CD4-positive, alpha-beta memory T cell (primary cell): ENCODE measurements around the gene UBE2E2. TPM values are rescaled to one million over a fixed set of nuclear protein-coding genes. Genes with fewer than 3 reads are reported as not detected.
"Not testable (repeated sequence)": the region's sequence is repeated elsewhere in the genome, so short reads cannot be mapped to it uniquely, and the experiment has no call there.

Experiments used
- CTCF ChIA-PET: fragments of 350-600 bp; sonication (Branson Sonifier 250); formaldehyde crosslinking; loops from one replicate; lab custom pipeline; 2021; ENCODE audit warnings: inconsistent platforms; ENCODE audit not compliant: partially characterized antibody; lab: Charles Lee
- POLR2A ChIA-PET: fragments of 350-600 bp; sonication (Branson Sonifier 250); formaldehyde crosslinking; loops from one replicate; lab custom pipeline; 2021; ENCODE audit not compliant: partially characterized antibody; lab: Charles Lee
- DNase-seq, 5 donors: peaks; one replicate each; pipeline versions ENCODE4 v3.0.0 to v3.0.0-alpha.2; 2020 to 2022; ENCODE audit warnings: mixed read lengths in 1 of 5
- H3K27ac ChIP-seq: one replicate; pipeline ENCODE4 v1.7.0; 2013; ENCODE audit warnings: low read depth, low read length
- H3K27me3 ChIP-seq: 2 replicates; pipeline ENCODE4 v1.7.0; 2013; ENCODE audit warnings: mild to moderate bottlenecking, low read length, moderate library complexity; ENCODE audit not compliant: insufficient read depth
- H3K36me3 ChIP-seq: 2 replicates; pipeline ENCODE4 v1.7.0; 2013; ENCODE audit warnings: mild to moderate bottlenecking, low read length, moderate library complexity; ENCODE audit not compliant: insufficient read depth
- H3K4me1 ChIP-seq: 2 replicates; pipeline ENCODE4 v1.7.0; 2013; ENCODE audit warnings: mild to moderate bottlenecking, low read length, moderate library complexity; ENCODE audit not compliant: insufficient read depth
- H3K4me3 ChIP-seq, 2 donors: one replicate each; pipeline ENCODE4 v1.7.0; 2013; ENCODE audit warnings: low read length in 2 of 2, mild to moderate bottlenecking in 1 of 2
- H3K9me3 ChIP-seq, 2 donors: one replicate each; pipeline ENCODE4 v1.7.0; 2013; ENCODE audit warnings: low read length in 2 of 2, control low read depth in 1 of 2; ENCODE audit not compliant: control insufficient read depth in 1 of 2
- H3K27ac Mint-ChIP-seq, 7 donors: one replicate each; pipeline ENCODE4 v1.8.0; 2020 to 2021; ENCODE audit warnings: mixed read lengths in 7 of 7, mild to moderate bottlenecking in 6 of 7, inconsistent platforms in 3 of 7, moderate library complexity in 3 of 7
- H3K27me3 Mint-ChIP-seq, 2 donors: one replicate each; pipeline ENCODE4 v1.8.0; 2020 to 2021; ENCODE audit warnings: mixed read lengths in 2 of 2
- H3K36me3 Mint-ChIP-seq, 2 donors: one replicate each; pipeline ENCODE4 v1.8.0; 2020 to 2021; ENCODE audit warnings: mixed read lengths in 2 of 2, inconsistent platforms in 1 of 2, mild to moderate bottlenecking in 1 of 2
- H3K4me1 Mint-ChIP-seq, 4 donors: one replicate each; pipeline ENCODE4 v1.8.0; 2020 to 2021; ENCODE audit warnings: mixed read lengths in 4 of 4, mild to moderate bottlenecking in 1 of 4
- H3K4me3 Mint-ChIP-seq, 8 donors: one replicate each; pipeline ENCODE4 v1.8.0; 2020 to 2021; ENCODE audit warnings: mixed read lengths in 8 of 8, mild to moderate bottlenecking in 7 of 8, moderate library complexity in 6 of 8, inconsistent platforms in 3 of 8
- H3K9me3 Mint-ChIP-seq, 8 donors: one replicate each; pipeline ENCODE4 v1.8.0; 2020 to 2021; ENCODE audit warnings: mixed read lengths in 8 of 8, mild to moderate bottlenecking in 5 of 8, inconsistent platforms in 3 of 8, moderate library complexity in 1 of 8
- intact Hi-C: fragments of 100-400 bp; cut with micrococcal nuclease; formaldehyde crosslinking; loops from one replicate; pipeline ENCODE4 v1.15.1; 2023
- polyA plus RNA-seq, 2 donors: library from polyadenylated mRNA; unstranded; fragments of 300-500 nt; fragmentation: Illumina TruSeq; gene quantifications; one replicate each; pipeline ENCODE4 v1.2.3, GENCODE V29; 2021
- total RNA-seq, 2 experiments: library from RNA; stranded (reverse); gene quantifications; one replicate each; pipeline ENCODE4 v1.2.3, GENCODE V29; 2021

Gene UBE2E2
- total and polyA plus RNA-seq, 4 experiments from 2014 or later: 1.3 to 4.7 (median 3.1) TPM

DNA sequence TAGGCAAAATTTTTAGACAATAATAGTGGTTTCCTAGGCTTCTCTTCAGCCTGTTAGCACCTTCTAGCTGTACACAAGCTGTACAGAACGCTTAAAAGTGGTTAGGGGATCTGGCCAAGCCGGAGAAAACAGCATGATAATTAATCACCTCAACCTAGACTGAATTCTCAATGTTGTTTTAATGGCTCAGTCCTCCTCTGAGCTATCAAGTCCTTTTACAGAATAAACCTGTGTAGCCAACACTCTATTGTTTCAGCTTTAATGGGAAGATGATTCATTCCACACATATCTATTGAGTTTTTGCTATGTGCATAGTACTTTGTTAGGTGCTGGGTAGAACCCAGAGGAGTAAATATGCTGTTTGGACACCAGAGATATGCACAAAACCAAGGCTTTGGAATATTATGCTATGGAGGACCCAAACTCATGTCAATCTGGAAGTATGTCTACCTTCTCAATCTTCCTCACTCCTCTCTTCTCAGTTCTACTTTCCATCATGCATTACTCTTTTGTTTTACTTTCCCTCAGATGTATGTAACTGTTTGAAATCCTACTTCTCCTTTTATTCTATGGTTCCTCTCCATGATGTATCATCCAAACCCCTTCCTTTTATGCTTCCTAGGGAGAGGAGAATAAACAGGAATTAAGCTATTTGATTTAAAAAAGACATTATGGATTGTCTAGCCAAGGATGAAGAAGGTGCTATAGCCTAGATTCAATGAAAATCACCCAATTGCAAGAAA is 27.6 kb upstream of the UBE2E2 start:
- CTCF ChIA-PET: no interaction called here
- no peak for DNase-seq
- H3K4me1 ChIP-seq: no peaks in the 10 kb centered on the region
- Mint-ChIP-seq H3K9me3 (peaks cover 0 to 8% (median 2%) of the 10 kb centered on the region in 8 donors), H3K27me3 (peaks cover 0 to 3% of the 10 kb centered on the region in 2 donors), H3K27ac (peak overlapping the region in 1 of 7 donors; percentile 39), H3K36me3 (no peaks in the 10 kb centered on the region), H3K4me1 (no peaks in the 10 kb centered on the region), H3K4me3 (no peak overlapping the region)
- intact Hi-C loops: no loop called here
- POLR2A ChIA-PET: no interaction called here
- no peaks in the 10 kb centered on the region for H3K36me3 ChIP-seq
- no peaks in the 10 kb centered on the region for H3K27me3 ChIP-seq
- no peak overlapping the region for H3K4me3 ChIP-seq
- no peak overlapping the region for H3K27ac ChIP-seq
- H3K9me3 ChIP-seq: no peaks in the 10 kb centered on the region

DNA sequence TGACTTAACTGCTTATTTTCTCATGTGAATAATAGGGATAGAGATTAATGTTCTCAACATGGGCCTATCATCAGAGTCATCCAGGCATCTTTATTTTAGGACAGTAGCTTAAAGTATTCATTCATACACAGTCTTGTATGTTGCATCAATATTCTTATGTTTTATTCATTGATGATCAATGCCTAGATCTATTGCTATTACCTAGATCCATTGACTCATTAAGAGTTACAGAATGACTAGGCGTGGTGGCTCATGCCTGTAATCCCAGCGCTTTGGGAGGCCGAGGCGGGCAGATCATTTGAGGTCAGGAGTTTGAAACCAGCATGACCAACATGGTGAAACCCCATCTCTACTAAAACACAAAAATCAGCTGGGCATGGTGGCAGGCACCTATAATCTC is 26.3 kb upstream of the UBE2E2 start:
- H3K36me3 ChIP-seq, H3K36me3 Mint-ChIP-seq, H3K27ac ChIP-seq, intact Hi-C loops, POLR2A ChIA-PET, H3K4me1 Mint-ChIP-seq, H3K9me3 ChIP-seq, H3K4me1 ChIP-seq, H3K9me3 Mint-ChIP-seq, DNase-seq, H3K27ac Mint-ChIP-seq, H3K4me3 ChIP-seq, CTCF ChIA-PET, H3K27me3 ChIP-seq, H3K27me3 Mint-ChIP-seq, H3K4me3 Mint-ChIP-seq: not testable (repeated sequence)

DNA sequence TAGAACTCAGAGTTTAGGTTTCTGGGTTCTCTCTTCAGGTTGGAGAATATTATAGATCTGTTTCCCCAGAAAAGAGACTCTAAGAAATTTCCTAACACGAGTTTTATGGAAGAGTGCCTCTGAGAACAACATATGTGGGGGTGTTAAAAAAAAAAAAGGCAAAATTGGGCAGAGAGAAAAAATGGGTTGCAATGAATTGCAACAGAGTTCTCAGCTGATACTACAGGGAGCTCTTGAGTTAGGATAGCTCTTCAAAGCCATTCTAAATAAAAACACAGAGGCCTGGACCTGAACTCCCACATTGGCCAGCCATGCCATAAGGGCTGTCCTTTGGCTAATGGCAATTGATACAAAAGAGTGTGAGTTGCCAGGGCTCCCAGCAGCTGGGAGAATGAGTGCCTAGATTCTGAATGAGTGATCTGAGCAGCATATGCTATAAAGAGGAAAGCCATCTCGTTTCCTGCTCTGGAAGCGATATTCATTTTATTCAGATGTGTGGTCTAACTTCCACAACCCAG is 20.1 kb upstream of the UBE2E2 start:
- H3K27ac ChIP-seq: no peak overlapping the region
- Mint-ChIP-seq H3K27ac (no peak overlapping the region), H3K4me1 (no peaks in the 10 kb centered on the region), H3K36me3 (no peaks in the 10 kb centered on the region), H3K4me3 (no peak overlapping the region), H3K9me3 (no peaks in the 10 kb centered on the region), H3K27me3 (peaks cover 2% of the 10 kb centered on the region in 2 donors)
- no peak for DNase-seq
- no peaks in the 10 kb centered on the region for H3K27me3 ChIP-seq
- no peaks in the 10 kb centered on the region for H3K36me3 ChIP-seq
- H3K4me3 ChIP-seq: no peak overlapping the region
- H3K9me3 ChIP-seq: no peaks in the 10 kb centered on the region
- ChIA-PET CTCF (no interaction called here), POLR2A (no interaction called here)
- no peaks in the 10 kb centered on the region for H3K4me1 ChIP-seq
- intact Hi-C loops: no loop called here

DNA sequence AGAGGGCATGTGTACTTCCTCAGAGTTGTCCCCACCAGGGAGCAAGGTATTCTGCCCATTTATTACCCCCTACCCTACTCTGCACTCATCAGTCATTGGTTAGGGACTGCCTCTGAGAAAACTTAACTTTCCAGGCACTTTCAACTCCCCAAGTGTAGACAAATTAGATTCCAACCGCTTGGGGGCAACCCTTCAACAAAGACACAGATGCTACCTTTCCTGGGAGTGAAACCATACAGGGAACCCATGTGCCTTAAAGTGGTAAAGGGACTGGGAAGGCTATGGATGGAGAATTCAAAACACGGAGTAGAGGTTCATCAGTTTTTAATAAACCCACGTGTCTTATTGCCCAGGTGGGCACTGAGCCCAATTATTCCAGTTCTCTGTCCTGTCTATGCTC is 19.4 kb upstream of the UBE2E2 start:
- Mint-ChIP-seq H3K4me1 (no peaks in the 10 kb centered on the region), H3K36me3 (no peaks in the 10 kb centered on the region), H3K4me3 (no peak overlapping the region), H3K9me3 (no peaks in the 10 kb centered on the region), H3K27me3 (peaks cover 2% of the 10 kb centered on the region in 2 donors), H3K27ac (no peak overlapping the region)
- no peak overlapping the region for H3K4me3 ChIP-seq
- intact Hi-C loops: no loop called here
- POLR2A ChIA-PET: no interaction called here
- H3K27ac ChIP-seq: no peak overlapping the region
- no peaks in the 10 kb centered on the region for H3K9me3 ChIP-seq
- H3K27me3 ChIP-seq: no peaks in the 10 kb centered on the region
- CTCF ChIA-PET: no interaction called here
- DNase-seq: no peak
- H3K36me3 ChIP-seq: no peaks in the 10 kb centered on the region
- H3K4me1 ChIP-seq: no peaks in the 10 kb centered on the region

DNA sequence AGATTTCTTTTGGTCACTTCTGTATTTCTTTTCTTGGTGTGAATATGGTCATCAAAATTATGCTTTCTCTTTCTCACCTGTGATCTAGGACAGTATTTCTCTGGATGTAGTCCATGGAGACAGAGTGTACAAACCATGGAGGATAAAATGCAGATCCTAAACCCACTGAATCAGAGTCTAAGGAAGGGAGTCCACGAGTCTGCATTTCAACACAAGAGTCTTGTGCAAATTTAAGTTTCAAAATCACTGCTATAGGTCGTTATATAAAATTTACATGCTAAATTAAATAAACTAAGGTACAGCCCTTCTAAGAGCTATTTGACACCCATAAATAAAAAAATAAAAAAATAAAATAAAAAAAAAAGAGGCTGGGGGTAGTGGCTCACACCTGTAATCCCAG is 17.3 kb upstream of the UBE2E2 start:
- no peaks in the 10 kb centered on the region for H3K9me3 Mint-ChIP-seq
- H3K27ac ChIP-seq: no peak overlapping the region
- H3K4me1 Mint-ChIP-seq: no peaks in the 10 kb centered on the region
- intact Hi-C loops: no loop called here
- DNase-seq: no peak
- H3K4me3 ChIP-seq: no peak overlapping the region
- peaks cover 2% of the 10 kb centered on the region in 2 donors for H3K27me3 Mint-ChIP-seq
- H3K9me3 ChIP-seq: no peaks in the 10 kb centered on the region
- no peak overlapping the region for H3K4me3 Mint-ChIP-seq
- CTCF ChIA-PET: no interaction called here
- no peaks in the 10 kb centered on the region for H3K36me3 ChIP-seq
- POLR2A ChIA-PET: no interaction called here
- H3K27ac Mint-ChIP-seq: no peak overlapping the region
- H3K4me1 ChIP-seq: no peaks in the 10 kb centered on the region
- H3K36me3 Mint-ChIP-seq: no peaks in the 10 kb centered on the region
- no peaks in the 10 kb centered on the region for H3K27me3 ChIP-seq

DNA sequence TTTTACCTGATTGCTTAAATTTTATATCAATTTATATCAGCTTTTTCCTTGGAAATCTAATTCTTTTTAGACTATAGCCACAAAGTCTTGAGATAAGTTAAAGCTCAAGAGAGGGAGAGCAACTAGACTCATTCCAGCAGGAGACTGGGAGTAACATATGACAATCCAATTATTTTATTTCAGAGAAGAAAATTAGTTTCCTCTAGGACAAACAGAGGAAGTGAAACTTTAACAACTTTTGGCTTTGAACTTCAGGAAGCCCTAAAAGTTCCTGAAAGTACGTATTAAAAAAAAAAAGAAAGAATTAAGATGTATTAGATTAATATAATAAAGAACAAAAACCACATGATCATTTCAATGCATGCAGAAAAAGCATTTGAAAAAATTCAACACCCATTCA is 13.9 kb upstream of the UBE2E2 start:
- Mint-ChIP-seq H3K36me3 (no peaks in the 10 kb centered on the region), H3K27me3 (peaks cover 0 to 2% of the 10 kb centered on the region in 2 donors), H3K4me1 (no peaks in the 10 kb centered on the region), H3K27ac (no peak overlapping the region), H3K9me3 (peaks cover 0 to 3% (median 0%) of the 10 kb centered on the region in 8 donors), H3K4me3 (no peak overlapping the region)
- Histone ChIP-seq H3K27me3 (no peaks in the 10 kb centered on the region), H3K36me3 (no peaks in the 10 kb centered on the region), H3K27ac (no peak overlapping the region), H3K9me3 (no peaks in the 10 kb centered on the region), H3K4me1 (no peaks in the 10 kb centered on the region), H3K4me3 (no peak overlapping the region)
- intact Hi-C loops: no loop called here
- ChIA-PET CTCF (no interaction called here), POLR2A (no interaction called here)
- no peak for DNase-seq

DNA sequence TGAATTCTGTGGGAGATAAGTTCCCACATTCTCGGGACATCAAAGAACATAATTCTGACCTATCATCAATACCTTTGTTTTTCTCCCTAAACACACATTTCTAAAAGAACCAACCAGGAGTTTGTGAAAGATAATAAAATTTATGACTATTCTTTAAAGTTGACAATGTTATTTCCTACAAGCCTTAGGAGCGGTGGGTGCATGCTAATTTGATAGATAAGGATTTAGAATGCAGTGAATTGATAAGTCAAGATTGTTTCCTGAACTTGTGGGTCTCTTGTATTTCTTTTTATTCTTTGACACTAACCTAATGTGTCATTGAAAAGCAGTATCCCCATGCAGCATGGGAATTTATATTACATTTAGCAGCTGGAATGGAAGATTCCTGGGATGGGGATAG is 10.3 kb upstream of the UBE2E2 start:
- ChIA-PET CTCF (no interaction called here), POLR2A (no interaction called here)
- DNase-seq: no peak
- Histone ChIP-seq H3K27me3 (no peaks in the 10 kb centered on the region), H3K9me3 (no peaks in the 10 kb centered on the region), H3K4me3 (no peak overlapping the region), H3K27ac (no peak overlapping the region), H3K4me1 (no peaks in the 10 kb centered on the region), H3K36me3 (no peaks in the 10 kb centered on the region)
- Mint-ChIP-seq H3K9me3 (peaks cover 0 to 3% (median 0%) of the 10 kb centered on the region in 8 donors), H3K4me1 (no peaks in the 10 kb centered on the region), H3K27ac (no peak overlapping the region), H3K27me3 (no peaks in the 10 kb centered on the region), H3K4me3 (no peak overlapping the region), H3K36me3 (no peaks in the 10 kb centered on the region)
- intact Hi-C loops: no loop called here
